Loucy (cell line): ENCODE results near the gene ECT2L.

Source experiments
- CTCF ChIP-seq: fragments of 200-600 bp; sonication (generic); conservative IDR thresholded peaks from 2 replicates; pipeline ENCODE4 v1.5.1; 2014; ENCODE audit warnings: mild to moderate bottlenecking, antibody characterized with exemption, low read length
- EZH2phosphoT487 ChIP-seq: fragments of 200-600 bp; IDR thresholded peaks from 2 replicates; pipeline ENCODE4 v1.6.1; 2018; ENCODE audit warnings: antibody characterized with exemption, mild to moderate bottlenecking, moderate library complexity, borderline replicate concordance

GRCh38 chr6:138815221-138815620, 19.3 kb downstream of the ECT2L start:
- TF ChIP-seq CTCF: no peak
- no peak for TF ChIP-seq EZH2phosphoT487
